ENCODE measurements around the gene PSD4. TPM values are rescaled to one million over a fixed set of nuclear protein-coding genes. Genes with fewer than 3 reads are reported as not detected.

PSD4 gene
- total RNA-seq, 4 donors from 2014 or later: 48.2 to 193 (median 87.4) TPM

DNA sequence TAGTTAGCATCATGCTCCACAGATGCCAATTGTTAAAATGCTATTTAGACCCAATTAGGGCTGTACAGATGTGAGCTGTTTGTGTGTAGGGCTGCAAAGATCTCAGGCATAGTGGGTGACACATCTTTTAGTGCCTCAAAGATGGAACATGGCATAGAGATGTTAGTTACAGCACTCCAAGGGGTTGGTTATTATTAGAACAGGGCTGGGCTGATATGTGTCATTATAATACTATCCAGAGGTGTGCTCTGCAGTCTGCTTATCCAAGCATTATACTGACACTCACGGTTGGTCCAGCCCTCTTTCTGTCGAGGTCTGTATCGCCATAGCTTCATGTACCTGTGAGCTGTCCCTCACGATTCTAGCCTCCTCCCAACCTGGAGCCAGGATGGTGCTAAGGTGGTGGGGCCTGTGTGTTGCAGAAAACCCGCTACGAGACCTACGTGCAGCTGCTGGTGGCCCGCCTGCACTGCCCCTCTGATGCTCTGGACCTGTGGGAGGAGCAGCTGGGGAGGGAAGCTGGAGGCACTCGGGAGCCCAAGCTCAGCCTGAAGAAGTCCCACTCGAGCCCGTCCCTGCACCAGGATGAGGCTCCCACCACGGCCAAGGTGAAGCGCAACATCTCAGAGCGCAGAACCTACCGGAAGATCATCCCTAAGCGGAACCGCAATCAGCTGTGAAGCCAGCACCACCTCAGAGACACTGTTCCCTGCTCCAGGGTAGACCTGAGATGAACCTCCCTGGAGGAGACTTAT lies 27.1 kb downstream of the PSD4 start:
- Histone ChIP-seq H3K4me1 (peaks cover 0 to 18% (median 9%) of the 10 kb centered on the region in 4 donors), H3K4me3 (no peak overlapping the region), H3K36me3 (no peaks in the 10 kb centered on the region), H3K27me3 (no peaks in the 10 kb centered on the region), H3K9me3 (no peaks in the 10 kb centered on the region), H3K27ac (no peak overlapping the region)
- DNase-seq: no peak
- TF ChIP-seq POLR2A (IDR thresholded peaks at IDR 0.05) (no peak), POLR2AphosphoS5 (IDR thresholded peaks at IDR 0.05) (no peak), EP300 (IDR thresholded peaks at IDR 0.05; ENCODE audit: low read depth) (no peak)
- TF ChIP-seq, protein P1, sequence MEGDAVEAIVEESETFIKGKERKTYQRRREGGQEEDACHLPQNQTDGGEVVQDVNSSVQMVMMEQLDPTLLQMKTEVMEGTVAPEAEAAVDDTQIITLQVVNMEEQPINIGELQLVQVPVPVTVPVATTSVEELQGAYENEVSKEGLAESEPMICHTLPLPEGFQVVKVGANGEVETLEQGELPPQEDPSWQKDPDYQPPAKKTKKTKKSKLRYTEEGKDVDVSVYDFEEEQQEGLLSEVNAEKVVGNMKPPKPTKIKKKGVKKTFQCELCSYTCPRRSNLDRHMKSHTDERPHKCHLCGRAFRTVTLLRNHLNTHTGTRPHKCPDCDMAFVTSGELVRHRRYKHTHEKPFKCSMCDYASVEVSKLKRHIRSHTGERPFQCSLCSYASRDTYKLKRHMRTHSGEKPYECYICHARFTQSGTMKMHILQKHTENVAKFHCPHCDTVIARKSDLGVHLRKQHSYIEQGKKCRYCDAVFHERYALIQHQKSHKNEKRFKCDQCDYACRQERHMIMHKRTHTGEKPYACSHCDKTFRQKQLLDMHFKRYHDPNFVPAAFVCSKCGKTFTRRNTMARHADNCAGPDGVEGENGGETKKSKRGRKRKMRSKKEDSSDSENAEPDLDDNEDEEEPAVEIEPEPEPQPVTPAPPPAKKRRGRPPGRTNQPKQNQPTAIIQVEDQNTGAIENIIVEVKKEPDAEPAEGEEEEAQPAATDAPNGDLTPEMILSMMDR (IDR thresholded peaks at IDR 0.05): no peak
- 95% methylated on average over 16 of the region's 17 CpGs; no CpG with 5 or more reads in 1 of the 2 donors for WGBS, 2 donors (ENCODE audit: low coverage in 1 of 2)
- in situ Hi-C loops (cut with MboI; ENCODE audit: low pct_ligation_motif_present in 1 of 4, low pct_unique_long_range_greater_than_20kb in 1 of 4, low sequenced_read_pairs in 3 of 4) (no loop called here), intact Hi-C loops (cut with DNase I; ENCODE audit: low total_unique reads) (no loop called here)

DNA sequence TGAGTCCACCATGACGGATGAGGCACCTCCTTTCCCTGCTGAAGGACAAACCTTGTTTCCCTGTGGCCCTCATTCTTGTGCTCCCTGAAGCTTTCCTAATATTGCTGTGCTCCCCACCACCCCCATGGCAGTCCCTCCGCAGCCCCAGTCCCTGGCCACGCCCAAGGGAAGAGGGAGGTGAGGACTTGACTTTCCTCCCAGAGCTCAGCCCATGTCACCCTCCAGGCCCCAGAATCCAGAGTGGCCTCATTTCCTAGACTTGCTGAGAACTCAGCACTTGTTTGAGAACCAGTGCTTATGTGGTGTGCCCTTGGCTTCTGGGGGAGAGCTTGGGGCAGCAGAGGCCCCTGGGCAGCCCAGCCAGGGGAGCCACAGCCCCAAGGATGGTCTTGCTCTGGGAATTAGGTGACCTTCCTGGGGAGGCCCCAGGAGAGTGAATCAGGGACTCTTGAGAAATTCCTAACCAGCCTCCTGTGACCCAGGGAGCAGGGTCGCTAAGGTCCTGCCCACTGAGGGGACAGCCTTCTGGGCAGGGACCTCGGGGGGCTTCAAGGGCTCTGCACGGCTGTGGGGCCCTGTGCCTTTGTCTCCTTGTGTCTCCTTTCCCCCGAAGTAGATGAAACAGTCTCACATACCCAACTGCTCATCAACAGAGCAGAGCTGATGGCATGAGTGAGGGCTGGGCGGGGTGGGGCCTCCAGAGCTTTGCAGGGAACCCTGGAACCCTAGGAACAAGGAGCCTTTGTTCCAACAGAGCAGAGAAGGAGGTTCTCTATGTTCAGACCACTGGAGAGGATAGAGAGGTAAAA lies 27.9 kb downstream of the PSD4 start:
- WGBS, 2 donors (ENCODE audit: low coverage in 1 of 2): 76 to 100% methylated on average over 1 to 8 of the region's 8 CpGs
- TF ChIP-seq POLR2AphosphoS5 (IDR thresholded peaks at IDR 0.05) (no peak), POLR2A (IDR thresholded peaks at IDR 0.05) (no peak), EP300 (IDR thresholded peaks at IDR 0.05; ENCODE audit: low read depth) (no peak)
- TF ChIP-seq, protein P1 (IDR thresholded peaks at IDR 0.05): no peak
- intact Hi-C loops (cut with DNase I; ENCODE audit: low total_unique reads): no loop called here
- H3K4me3 ChIP-seq: no peak overlapping the region
- H3K9me3 ChIP-seq: no peaks in the 10 kb centered on the region
- H3K36me3 ChIP-seq: no peaks in the 10 kb centered on the region
- no peak for DNase-seq
- no peaks in the 10 kb centered on the region for H3K27me3 ChIP-seq
- peaks cover 0 to 18% (median 9%) of the 10 kb centered on the region in 4 donors for H3K4me1 ChIP-seq
- H3K27ac ChIP-seq: no peak overlapping the region
- in situ Hi-C loops (cut with MboI; ENCODE audit: low pct_ligation_motif_present in 1 of 4, low pct_unique_long_range_greater_than_20kb in 1 of 4, low sequenced_read_pairs in 3 of 4): no loop called here

DNA sequence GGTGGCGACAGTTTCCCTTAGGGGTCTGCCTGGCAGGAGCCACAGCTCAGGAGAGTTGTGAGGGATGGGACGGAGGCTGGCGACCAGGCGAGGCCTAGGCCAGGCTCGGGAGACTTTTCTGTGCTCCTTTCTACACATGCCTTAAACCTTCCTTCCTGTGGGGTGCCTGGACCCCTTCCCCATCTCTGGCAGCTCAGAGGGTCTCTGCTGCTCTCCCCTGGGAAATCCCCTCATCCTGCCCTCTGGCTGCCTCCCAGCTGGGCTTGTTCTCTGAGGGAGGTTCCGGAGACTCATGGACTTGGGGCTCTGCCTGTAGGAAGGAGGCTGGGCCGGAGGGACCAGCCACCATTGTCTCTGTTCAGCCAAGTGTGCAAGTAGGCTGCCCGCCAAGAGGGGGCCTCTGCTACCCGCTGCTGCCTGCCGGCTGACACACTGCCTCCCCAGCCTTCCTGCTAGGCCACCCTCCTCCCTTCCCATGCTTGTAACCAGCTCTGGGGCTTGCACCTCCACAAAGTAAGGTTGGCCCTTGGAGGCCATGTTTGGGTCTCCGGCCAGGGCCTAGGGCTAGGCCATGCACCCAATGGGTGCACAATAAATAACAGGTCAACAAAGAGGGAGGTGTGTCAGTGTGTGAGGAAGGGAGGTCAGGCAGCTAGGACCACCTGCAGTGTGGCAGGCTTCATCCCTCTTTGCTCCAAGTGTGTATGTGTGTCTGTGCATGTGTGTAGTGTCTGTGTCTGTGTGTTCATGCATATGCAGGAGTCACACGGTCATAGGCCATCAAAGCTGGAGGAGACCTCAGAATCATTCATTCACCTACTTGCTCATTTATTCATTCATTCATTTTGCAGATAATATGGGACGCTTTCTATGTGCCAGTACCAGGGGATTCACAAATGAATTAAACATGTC lies 28.8 kb downstream of the PSD4 start:
- no peak for DNase-seq
- Histone ChIP-seq H3K9me3 (no peaks in the 10 kb centered on the region), H3K4me3 (no peak overlapping the region), H3K27ac (no peak overlapping the region), H3K36me3 (no peaks in the 10 kb centered on the region), H3K4me1 (peaks cover 0 to 18% (median 9%) of the 10 kb centered on the region in 4 donors), H3K27me3 (no peaks in the 10 kb centered on the region)
- in situ Hi-C loops (cut with MboI; ENCODE audit: low pct_ligation_motif_present in 1 of 4, low pct_unique_long_range_greater_than_20kb in 1 of 4, low sequenced_read_pairs in 3 of 4) (no loop called here), intact Hi-C loops (cut with DNase I; ENCODE audit: low total_unique reads) (no loop called here)
- TF ChIP-seq, protein P1 (IDR thresholded peaks at IDR 0.05): no peak
- no peak for TF ChIP-seq EP300 (IDR thresholded peaks at IDR 0.05; ENCODE audit: low read depth)
- 81% methylated on average over 4 to 11 of the region's 13 CpGs for WGBS, 2 donors (ENCODE audit: low coverage in 1 of 2)

DNA sequence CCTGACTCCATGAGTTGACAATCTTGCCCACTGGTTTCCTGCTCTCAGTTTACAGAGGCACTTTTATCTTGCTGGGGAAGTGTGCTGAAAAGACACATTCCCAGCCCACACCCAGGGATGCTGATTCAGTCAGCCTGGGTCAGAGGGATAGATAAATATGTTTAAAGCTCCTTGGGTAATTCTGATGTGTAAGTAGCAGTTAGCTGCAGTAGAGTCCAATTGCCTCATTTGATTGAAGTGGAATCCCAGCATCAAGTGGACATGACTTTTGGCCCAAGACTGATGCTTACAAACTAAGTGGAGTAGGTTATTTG lies 29.4 kb downstream of the PSD4 start:
- in situ Hi-C loops (cut with MboI; ENCODE audit: low pct_ligation_motif_present in 1 of 4, low pct_unique_long_range_greater_than_20kb in 1 of 4, low sequenced_read_pairs in 3 of 4) (no loop called here), intact Hi-C loops (cut with DNase I; ENCODE audit: low total_unique reads) (no loop called here)
- Histone ChIP-seq H3K27ac (no peak overlapping the region), H3K9me3 (no peaks in the 10 kb centered on the region), H3K4me3 (no peak overlapping the region), H3K27me3 (no peaks in the 10 kb centered on the region), H3K4me1 (peaks cover 0 to 17% (median 8%) of the 10 kb centered on the region in 4 donors), H3K36me3 (no peaks in the 10 kb centered on the region)
- no peak for DNase-seq
- no peak for TF ChIP-seq POLR2AphosphoS5 (IDR thresholded peaks at IDR 0.05)
